GM21360 (cell line): ENCODE data around the gene SHANK1.
"Not testable (repeated sequence)": the region's sequence is repeated elsewhere in the genome, so short reads cannot be mapped to it uniquely, and the experiment has no call there.

Source experiments
- ATAC-seq: cut with Tn5 transposase; IDR thresholded peaks from one replicate; pipeline ENCODE4 v1.9.1; 2021; ENCODE audit warnings: mild to moderate bottlenecking, moderate library complexity; ENCODE audit not compliant: unreplicated experiment

The SHANK1 gene

DNA sequence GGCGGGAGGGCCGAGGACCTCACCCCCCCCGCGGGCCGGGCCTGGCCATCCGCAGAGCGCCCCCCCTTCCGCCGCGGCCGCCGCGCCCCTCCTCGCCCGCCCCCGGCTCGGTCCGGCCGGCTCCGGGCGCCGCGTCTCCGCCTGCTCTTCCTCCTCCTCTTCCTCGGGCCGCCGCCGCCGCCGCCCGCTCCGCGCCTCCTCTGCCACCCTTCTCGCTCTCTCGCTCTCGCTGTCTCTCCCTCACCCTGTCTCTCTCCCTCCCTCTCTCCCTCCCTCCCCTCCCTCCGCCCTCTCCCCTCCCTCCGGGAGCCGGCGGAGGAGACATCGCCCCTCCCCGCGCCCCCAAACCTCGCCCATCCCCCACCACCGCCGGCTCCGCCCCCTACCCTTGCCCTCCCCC lies at the start of gene SHANK1:
TSS of gene SHANK1 (minus strand) at position 237 of the 400 bp plus-strand sequence. CDS start 2,883 bp downstream, outside the sequence.
- ATAC-seq, result no peak

- ATAC-seq, result no peak
Measured at GRCh38 chr19:50768277-50768676, 48.7 kb upstream of the SHANK1 start.

- not testable (repeated sequence) for ATAC-seq
Measured at GRCh38 chr19:50767263-50767662, 47.7 kb upstream of the SHANK1 start.

DNA sequence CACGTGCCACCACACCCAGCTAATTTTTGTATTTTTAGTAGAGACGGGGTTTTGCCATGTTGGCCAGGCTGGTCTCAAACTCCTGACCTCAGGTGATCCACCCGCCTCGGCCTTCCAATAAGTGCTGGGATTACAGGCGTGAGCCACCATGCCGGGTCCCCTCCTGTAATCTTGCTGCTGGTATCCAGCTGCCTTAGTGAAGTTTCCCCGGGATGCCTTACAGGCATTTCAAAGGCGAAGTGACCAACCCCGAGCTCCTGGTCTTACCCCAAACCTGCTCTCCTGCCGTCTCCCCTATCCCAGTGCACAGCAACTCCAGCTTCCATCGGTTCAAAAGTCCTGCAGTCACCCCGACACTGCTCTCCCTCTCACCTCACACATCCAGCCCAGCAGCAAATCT lies 47.1 kb upstream of the SHANK1 start:
- ATAC-seq, result not testable (repeated sequence)

DNA sequence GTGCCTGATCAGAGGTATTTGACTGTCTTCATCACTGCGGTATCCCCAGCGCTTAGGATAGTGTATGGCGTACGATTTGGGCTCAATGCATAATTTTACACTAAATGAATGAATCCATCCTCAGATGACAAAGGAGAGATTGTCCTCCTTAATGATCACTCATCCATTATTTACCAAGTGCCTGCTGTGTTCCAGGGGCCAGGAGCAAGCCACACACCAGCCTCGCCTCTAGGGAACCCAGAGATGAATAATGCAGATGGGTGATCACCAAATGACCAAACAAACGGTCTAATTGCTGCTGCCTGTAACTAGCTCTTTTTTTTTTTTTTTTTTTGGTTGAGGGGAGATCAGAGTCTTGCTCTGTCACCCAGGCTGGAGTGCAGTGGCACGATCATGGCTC lies 44.8 kb upstream of the SHANK1 start:
- ATAC-seq, result no peak

- not testable (repeated sequence) for ATAC-seq
Measured at GRCh38 chr19:50763521-50763920, 43.9 kb upstream of the SHANK1 start.

DNA sequence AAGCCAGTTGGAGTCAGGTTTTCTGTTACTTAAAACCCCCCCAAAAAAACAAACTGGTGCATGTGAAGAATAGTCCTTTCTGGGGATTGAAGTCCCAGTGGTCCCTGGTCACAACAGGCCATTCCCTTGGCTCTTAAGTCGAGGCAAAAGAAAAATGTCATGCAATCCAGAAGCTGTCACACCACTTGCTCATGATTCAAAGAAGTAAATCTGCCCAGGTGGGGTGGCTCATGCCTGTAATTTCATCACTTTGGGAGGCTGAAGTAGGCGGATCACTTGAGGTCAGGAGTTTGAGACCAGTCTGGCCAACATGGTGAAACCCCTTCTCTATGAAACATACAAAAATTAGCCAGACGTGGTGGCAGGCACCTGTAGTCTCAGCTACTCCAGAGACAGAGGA lies 41.9 kb upstream of the SHANK1 start:
- not testable (repeated sequence) for ATAC-seq

GRCh38 chr19:50759886-50760285 lies 40.3 kb upstream of the SHANK1 start:
- ATAC-seq, result no peak

- ATAC-seq, result not testable (repeated sequence)
Measured at GRCh38 chr19:50759076-50759475, 39.5 kb upstream of the SHANK1 start.

DNA sequence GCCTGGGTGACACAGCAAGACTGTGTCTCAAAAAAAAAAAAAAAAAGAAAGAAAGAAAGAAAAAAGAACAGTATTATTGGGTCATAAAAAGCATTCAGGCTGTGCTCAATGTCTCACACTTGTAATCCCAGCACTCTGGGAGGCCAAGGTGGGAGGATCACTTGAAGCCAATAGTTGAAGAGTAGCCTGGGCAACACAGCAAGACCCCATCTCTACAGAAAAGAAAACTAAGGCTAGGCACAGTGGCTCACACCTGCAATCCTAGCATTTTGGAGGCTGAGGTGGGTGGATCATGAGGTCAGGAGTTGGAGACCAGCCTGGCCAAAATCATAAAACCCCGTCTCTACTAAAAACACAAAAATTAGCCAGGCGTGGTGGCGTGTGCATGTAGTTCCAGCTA lies 38.0 kb upstream of the SHANK1 start:
- not testable (repeated sequence) for ATAC-seq

GRCh38 chr19:50756244-50756643 lies 36.6 kb upstream of the SHANK1 start:
- not testable (repeated sequence) for ATAC-seq

GRCh38 chr19:50753879-50754278 lies 34.3 kb upstream of the SHANK1 start:
- no peak for ATAC-seq

DNA sequence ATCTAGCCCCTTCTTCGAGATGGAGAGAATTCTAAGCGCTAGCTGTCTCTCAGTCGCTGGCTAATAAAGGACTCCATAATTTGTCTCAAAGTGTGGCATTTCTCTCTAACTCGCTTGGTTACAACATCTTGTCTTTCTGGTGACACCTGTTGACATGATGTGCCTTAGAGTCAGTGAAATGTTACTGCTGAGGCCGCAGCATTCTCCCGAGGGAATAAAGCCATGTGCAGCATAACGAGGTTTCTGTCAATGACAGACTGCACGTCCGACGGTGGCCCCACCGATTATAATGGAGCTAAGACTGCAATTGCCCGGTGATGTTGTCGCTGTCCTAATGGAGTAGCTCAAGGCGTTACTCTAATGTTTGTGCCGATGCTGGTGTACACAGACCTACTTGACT lies 30.4 kb upstream of the SHANK1 start:
- ATAC-seq, result no peak

DNA sequence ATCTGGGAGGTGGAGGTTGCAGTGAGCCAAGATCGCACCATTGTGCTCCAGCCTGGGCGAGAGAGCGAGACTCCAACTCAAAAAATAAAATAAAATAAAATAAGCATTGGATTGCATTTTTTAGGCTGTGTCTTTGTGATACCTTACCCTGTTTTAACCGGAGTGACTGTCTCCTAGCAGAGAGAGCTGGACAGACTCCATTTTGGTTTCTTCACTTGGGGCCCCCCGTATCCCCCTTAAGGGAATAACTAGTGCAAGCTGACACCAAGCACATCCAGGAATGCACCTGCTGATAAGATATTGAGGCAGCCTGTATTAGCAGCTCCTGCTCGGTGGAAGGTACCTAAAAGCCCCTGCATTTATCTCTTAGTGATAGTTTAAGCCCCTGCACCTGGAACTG lies 29.9 kb upstream of the SHANK1 start:
- ATAC-seq, result no peak

DNA sequence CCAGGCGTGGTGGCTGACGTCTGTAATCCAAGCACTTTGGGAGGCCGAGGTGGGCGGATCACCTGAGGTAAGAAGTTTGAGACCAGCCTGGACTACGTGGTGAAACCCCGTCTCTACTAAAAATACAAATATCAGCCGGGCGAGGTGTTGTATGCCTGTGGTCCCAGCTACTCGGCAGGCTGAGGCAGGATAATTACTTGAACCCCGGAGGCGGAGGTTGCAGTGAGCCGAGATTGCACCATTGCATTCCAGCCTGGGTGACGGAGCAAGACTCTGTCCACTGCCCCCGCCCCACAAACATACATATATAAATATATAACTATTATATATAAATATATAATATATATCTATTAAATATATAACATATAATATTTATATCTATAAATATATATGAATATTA lies 27.5 kb upstream of the SHANK1 start:
- not testable (repeated sequence) for ATAC-seq

GRCh38 chr19:50745221-50745620 lies 25.6 kb upstream of the SHANK1 start:
- no peak for ATAC-seq

DNA sequence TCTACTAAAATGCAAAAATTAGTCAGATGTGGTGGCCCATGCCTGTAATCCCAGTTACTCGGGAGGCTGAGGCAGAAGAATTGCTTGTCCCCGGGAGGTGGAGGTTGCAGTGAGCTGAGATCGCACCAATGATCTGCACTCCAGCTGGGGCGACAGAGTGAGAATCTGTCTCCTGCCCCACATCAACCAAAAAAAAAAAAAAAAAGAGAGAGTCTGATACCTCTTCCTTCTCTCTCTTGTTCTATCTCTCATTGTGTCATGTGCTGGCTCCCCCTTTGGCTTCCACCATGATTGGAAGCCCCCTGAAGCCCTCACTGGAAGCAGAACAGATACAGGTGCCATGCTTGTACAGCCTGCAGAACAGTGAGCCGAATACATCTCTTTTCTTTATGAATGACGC lies 23.9 kb upstream of the SHANK1 start:
- ATAC-seq, result no peak

DNA sequence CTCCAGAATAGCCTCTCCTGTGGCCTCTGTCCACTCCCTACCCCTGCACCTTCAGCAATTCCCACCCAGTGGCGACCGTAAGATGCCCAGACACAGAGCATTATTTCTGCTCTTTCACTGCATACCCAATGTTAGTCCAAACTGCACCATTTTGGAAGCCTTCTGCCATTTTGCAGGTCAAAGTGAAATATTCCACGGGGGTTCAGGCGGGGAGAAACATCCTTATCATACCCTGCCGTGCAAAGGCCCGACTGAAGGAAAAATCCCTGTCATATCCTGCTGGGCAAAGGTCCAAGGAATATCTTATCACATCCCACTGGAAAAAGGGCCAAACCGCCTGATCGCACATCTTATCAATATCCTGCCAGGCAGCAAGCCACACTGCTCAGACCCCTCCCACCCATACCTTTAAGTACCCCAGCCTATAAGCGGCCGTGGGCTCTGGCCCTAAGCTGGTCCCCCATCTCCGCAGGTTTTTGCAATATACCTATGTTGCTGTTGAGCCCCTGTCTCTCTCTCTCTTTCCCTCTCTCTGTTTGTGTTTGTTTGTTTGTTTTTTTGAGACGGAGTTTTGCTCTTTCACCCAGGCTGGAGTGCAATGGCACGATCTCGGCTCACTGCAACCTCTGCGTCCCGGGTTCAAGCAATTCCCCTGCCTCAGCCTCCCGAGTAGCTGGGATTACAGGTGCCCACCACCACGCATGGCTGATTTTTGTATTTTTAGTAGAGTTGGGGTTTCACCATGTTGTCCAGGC lies 21.8 kb upstream of the SHANK1 start:
- no peak for ATAC-seq

DNA sequence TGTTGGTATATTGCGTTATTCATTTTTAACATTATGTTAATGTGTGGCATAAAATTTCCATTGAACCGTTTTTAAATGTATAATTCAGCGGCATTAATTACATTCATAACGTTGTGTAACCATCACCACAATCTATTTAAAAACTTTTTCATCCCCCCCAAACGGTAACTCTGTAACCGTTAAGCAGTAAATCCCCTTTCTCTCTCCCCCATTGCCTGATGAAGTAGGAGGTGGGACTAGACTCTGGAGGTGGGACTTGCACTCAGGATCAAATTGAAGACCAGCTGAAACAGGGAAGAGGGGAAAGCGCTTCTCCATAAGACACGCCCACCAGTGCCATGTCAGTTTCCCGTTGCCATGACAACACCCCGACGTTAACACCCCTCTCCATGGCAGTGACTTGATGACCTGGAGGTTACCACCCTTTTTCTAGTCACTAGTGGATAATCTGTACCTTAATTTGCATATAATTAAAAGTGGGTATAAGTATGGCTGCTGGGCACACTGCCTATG lies 20.4 kb upstream of the SHANK1 start:
- ATAC-seq, result no peak

DNA sequence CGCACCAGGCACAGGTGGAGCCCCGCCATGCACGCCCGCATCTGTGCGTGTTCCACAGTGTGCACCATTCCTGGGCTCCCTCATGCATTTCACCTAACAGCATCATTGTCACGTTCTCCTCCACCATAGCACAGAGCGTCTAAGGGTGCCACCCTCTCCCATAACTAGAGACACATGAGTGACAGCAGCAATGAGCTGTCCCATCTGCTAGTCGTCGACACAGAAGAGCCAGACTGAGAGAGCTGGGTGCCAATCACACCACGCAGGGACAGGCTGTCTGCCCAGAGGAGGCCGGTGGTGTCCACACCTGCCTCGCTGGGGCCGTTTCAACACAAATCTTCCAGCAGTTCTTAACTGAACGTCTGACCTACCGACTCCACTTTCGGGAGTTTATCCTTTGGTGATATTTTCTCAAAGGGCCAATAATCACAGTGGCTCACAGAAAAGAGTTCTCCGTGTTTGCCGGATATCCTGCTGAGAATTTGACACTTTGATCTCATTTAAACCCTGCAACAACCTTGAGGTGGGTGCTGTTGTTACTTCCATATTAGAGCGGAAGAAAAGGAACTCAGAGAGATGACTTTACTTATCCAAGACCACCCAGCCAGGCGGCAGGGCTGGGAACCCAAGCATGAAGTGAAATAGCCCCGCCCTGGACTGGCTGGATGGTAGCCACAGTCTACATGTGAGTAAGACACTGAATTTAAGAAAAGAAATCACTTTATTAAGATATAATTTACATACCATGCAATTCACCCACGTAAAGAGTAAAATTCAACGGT lies 19.7 kb upstream of the SHANK1 start:
- no peak for ATAC-seq

DNA sequence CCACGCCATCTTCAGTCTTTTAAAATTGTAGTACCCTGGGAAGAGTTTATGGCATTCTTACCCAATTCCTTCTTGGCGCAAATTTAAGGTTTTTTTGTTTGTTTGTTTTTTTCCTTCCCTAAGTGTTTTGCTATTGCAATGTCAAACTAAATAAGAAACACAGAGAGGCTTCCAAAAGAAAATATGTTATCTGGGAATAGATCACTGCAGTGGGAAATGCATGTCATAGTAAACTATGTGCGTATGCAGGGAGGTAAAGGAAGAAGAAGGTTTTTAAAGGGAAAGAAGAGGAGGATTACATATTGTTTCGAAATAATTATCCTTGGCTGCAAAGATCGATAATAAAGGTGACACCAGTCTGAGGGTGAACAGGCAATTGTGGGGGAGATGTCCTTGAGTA lies 16.7 kb upstream of the SHANK1 start:
- ATAC-seq, result no peak

DNA sequence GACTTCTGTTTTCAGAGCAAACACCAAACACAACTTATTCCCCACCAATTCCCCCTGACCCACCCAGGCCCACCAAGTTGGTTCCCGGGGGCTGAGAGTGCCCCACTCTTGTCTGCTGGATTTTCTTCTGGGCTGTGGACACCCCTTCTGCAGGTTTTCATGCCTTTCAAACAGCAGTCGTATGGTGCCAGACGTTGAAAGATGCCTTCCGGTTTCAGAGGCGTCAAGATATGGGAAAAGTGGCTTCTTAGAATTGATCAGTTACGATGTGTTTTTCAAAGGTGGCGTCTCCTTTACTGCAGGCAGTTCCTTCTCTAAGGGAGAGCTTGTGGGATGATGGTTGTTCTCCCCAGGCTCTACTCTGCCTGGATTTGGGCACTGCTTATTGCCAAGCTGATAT lies 16.3 kb upstream of the SHANK1 start:
- ATAC-seq, result no peak
